ENCODE results near the gene NEK1.

Gene NEK1

DNA sequence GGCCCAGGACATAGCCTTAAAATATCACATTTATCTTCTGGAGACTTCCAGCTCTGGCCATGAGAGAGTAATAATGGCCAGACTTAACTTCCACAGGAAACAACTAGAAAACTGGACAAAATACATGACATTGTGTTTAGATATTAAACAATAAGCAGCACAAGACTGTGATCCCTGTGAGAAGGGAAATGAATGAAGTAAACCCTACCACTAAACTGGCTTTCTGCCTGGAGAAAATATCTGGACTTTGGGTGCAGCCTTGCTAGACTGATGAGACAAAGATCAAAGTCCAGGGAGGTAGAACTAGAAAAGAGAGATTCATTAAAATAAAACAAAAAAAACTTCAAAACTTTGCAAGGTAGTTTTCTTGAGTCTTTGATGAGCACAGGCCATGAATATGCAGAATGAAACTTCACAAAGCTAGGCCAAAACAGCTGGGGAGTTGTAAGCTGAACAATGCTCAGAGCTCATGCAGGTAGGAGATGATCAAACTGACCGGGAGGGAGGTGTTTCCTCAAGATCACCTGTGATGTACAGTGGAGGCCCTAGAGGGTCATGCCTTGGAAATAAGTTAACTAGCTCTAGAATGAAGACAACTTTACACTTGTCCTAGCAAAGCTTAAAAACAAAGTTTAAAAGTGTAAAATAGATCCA, 194.6 kb downstream of the NEK1 start:
- DNase-seq, result no peak

DNA sequence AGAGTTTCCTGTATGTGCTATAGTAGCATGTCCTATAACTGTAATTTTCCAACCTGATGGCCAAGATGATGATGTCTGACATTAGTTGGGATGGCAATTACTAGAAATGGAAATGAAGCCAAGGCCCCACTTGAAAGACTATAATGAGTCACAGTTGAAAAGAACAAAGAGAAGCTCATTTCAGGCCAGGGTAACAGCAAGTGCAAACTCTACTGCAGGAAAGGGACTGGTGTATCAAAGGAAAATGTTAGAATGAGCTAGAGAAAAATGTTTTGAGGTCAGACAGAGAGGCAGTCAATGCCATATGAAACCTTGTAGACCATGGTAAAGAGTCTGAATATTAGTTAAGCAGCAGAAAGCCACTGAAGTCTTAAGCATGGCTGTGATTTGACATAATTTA, 195.4 kb downstream of the NEK1 start:
- peak; percentile 32 for DNase-seq

DNA sequence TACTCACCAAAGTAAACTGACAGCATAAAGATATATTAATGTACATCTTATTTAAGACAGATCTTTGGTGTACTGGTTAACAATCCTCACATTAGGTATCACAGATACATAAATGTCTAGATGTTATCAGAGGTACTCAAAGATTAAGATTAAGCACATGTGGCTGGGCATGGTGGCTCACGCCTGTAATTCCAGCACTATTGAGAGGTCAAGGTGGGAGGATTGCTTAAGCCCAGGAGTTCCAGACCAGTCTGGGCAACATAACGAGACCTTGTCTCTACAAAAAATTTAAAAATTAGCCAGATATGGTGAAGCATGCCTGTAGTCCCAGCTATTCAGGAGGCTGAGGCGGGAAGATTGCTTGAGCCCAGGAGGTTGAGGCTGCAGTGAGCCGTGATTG, 195.9 kb downstream of the NEK1 start:
- DNase-seq, result no peak

DNA sequence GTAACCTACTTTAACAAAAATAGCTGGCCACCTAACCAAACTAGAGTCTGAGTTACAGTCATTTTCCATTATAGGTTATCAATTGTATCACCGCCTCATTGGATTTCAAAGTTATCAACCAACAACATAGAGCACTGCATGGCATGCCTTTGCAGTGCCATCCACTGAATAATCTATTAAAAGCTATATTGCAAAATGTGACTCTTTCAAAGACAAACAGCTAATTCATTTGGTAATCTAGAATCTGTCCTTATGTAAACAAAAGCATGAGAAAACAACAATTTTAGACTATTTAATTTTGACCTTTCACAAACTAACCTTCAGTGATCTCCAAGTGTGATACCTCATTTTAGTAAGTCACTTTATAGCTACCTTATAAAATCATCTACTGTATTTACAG, 197.5 kb downstream of the NEK1 start:
- DNase-seq, result no peak

DNA sequence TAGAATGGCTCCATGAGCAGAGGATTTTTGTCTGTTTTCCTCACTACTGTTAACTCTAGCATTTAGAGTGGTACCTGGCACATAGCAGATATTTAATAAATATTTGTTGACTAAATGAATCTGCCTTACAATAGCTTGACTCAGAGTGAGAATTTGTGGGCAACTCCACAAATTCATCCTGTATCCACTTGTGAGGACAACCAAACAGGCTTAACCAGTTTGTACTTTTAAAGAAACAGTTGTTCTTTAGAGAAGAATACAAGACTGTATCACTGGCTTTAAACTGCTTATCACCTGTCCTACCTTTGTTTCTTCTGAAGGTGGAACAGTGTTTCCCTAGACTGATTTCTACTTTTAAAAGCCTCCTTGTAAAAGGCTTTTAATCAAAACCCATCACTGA, 200.3 kb downstream of the NEK1 start:
- no peak for DNase-seq

DNA sequence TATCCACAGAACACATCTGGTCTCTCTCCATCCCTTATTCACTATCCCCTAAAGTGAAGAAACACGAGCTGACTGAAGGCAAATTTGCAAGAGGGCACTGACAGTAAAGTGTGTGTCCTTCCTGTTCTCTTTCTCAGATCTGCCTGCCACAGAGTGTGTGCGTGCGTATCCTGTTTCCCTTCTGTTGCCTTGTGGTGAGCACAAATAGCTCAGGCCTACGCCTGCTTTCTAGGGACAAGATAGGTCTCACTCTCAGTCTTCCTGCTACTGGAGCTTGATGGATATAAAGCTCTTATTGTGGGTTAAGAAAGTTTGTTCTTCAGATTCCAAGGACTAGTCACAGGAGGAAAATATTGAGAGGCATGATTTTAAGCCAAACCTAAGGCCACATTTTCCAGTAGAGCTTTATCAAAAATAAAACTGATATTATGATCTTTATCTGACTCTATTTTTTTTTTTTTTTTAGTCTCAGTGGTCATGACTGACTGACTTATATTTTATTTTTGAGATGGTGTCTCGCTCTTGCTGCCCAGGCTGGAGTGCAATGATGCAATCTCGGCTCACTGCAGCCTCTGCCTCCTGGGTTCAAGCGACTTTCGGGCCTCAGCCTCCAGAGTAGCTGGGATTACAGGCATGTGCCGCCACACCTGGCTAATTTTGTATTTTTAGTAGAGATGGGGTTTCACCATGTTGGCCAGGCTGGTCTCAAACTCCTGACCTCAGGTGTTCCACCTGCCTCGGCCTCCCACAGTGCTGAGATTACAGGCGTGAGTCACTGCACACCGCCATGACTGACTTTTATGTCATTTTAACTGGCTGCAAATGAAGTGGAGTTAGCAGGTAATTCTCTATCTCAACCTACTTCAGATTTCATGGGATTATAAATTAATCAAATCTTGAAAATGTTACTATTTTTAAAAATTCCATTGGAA, 201.3 kb downstream of the NEK1 start:
- no peak for DNase-seq

DNA sequence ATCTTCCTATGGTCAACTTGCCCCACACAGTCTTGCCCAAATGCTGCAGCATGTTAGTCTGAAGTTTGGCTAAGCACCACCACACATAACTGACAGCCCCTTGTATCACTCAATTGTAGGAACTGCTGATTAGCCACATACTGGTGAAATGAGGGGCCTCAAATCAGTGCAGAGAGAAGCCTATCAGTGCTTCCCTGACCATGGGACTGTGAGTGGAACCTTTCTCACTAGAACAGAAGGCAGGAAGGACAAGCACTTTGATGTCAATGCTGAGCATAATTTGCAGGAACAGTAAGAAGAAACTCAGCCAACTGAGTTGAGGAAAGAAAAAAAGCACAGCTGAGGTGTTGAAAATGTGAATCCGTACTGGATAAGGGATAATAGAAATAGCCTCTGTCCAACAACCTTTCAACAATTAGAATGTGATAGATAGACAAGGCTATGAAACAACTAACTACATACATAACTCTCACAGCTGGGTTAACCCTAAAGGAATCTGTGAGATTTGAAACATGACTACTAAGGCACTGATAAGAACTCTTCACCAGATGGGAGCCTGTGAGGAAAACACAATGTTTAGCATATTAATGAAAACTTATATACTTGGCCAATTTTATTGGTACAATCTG, 205.1 kb downstream of the NEK1 start:
- DNase-seq, result no peak

DNA sequence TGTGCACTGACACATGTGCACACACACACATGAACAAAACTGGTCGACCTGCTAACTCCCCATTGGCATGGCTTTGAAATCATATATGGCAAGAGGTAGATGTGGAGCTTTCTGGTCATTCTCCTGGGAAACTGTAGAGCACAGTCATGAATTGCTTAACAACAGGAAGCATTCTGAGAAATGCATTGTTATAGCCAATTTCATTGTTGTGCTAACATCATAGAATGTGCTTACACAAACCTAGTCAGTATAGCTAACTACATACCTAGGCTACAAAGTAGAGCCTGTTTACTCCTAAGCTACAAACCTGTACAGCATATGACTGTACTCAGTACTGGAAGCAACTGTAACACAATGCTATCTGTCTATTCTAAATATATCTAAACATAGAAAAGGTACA, 207.4 kb downstream of the NEK1 start:
- DNase-seq, result no peak

DNA sequence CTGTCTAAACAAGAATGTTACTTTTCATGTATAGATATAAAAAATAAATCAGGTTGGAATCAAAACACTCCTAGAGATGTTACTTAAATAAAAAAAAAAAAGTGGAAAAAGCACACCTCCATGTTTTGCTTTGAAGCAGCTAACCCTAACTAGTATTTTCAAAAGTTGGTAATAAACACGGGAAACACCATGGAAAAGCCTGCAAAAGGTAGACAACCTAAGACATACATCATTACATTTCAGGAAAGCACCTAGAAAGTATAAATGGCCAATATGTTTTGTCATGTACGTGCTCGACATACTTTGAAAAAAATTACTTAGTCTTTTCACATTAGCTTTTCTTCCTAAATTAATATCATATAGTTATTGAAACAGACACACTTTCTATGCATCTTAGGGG, 211.6 kb downstream of the NEK1 start:
- no peak for DNase-seq

DNA sequence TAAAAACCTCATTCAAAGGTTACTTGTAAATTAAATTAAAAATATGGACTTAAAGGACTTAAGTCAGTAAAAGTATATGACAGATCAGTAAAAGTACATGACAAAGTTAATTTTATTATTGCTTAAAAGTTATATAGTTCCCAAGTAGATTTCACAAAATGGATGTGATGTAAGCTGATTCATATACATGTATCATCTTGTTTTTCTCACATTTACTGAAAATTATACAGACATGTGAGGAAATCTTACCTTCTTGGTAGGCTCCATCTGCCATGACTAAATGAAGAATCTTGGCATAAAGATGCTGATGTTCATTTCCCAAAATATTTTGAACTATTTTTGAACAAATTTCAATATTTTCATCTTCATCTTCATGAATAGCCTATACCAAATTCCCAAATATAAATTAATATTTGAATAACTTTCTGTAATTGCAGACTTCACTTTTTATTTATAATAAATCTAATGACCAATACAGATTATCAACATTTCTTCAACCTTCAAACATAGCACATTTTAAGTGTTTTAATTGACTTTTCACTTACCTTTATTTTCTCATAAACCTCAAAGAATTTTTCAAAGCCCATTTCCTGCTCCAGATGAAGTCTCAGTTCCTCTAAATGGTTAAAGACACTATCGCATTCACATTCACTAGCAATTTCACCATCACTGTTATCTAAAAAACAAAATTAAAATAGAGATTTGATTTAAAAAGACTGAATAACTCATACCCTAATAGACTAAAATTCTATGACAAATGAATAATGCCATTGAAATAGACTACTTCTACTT, 212.2 kb downstream of the NEK1 start:
- no peak for DNase-seq

DNA sequence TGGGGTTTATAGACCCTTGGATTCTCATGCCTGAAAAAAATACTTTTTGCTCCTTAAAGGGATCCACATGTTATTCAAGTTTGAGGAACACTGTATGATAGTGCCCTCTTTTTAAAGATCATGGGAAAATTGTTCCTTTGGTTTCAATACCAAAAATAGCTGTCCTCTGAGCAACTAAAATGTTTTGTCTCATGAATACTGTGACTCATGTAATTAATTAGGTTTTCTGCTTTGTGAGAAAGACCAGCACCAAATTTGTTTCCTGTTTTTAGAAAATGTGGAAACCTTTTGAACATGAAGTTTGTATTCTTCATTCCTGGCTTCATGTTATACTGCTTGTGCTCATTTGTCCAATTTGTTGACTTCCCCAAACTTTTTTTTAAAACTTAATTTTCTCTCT, 214.1 kb downstream of the NEK1 start:
- no peak for DNase-seq

DNA sequence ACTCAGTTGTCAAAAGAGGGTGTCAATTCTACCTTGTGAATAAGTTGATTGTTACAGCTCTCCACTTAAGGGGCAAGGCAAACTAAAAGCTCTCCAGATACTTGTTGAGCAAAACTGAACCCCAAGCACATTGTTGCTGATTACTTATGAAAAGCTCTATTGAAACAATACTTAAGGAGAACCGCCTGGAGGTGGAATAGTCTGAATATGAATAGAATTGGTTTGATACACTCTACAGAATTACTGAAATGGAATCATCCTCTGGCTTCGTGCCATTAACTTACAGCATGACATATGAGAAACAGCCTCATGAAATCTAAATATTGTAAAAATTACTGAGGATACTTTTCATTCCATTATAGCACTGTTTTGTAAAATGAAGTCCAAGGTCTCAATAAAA, 214.6 kb downstream of the NEK1 start:
- no peak for DNase-seq

DNA sequence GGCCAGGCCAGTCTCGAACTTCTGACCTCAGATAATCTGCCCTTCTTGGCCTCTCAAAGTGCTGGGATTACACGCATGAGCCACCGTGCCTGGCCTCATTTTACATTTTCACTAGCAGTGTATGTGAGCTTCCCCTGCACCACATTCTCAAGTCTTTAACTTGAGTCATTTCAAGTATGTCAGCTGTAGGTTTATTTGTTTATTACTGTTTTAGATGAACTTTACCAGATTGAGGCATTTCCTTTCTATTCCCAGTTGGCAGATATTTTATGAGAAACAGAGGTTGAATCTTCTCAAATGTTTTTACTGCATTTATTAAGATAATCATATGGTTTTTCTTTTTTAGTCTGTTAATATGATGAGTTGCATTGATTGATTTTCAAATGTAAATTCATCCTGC, 227.0 kb downstream of the NEK1 start:
- no peak for DNase-seq

DNA sequence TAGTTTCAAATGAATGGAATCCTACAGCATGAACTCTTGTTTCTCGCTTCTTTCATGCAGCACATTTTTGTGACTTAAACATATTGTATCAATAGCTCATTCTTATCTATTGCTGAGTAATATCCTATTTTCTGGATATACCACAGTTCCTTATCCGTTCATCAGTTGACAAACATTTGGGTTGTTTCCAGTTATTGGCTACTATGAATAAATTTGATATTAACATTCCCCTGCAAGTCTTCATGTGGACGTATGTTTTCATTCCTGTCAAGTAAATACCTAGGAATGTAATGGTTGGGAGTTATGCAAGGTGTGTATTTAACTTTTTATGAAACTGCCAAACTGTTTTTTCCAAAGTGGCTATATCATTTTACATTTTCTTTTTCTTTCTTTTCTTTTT, 227.6 kb downstream of the NEK1 start:
- no peak for DNase-seq

DNA sequence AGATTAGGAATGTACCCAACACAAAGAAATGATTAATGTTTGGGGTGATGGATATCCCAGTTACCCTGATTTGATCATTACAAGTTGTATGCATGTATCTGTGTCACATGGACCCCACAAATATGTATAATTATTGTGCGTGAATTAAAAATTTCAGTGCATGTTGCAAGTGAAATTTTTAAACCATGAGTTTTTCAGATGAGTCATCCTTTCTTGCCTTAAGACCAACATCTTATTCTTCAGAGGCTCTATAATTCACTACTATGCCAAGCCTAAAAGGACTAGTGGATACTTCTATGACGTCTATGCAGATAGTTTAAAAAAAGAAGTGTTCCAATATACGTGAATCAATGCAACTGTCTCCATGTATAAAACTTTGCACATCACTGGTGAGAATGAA, 228.7 kb downstream of the NEK1 start:
- DNase-seq, result no peak

DNA sequence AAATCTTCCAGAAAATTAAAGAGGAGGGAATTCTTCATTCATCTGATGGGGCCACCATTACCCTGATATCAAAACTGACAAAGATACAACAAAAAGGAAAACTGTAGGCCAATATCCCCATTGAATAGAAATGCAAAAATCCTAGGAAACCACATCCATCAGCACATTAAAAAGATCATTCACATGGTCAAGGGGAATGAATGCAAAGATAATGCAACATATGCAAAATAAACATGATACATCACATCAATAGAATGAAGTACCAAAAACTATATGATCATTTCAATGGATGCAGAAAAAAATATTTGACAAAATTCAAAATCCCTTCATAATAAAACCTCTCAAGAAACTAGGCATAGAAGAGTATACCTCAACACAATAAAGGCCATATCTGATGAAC, 232.7 kb downstream of the NEK1 start:
- no peak for DNase-seq

DNA sequence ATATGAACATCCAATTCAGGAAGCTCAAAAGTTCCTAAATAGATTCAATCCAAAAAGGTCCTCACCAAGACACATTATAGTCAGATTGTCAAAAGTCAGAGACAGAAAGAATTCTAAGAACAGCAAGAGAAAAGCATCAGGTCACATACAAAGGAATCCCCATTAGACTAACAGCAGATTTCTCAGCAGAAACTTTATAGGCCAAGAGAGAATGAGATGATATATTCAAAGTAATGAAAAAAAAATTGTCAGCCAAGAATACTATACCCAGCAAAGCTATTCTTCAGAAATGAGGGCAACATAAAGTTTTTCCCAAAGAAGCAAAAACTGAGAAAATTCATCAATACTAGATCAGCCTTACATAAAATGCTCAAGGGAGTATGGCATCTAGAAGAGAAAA, 235.0 kb downstream of the NEK1 start:
- no peak for DNase-seq

DNA sequence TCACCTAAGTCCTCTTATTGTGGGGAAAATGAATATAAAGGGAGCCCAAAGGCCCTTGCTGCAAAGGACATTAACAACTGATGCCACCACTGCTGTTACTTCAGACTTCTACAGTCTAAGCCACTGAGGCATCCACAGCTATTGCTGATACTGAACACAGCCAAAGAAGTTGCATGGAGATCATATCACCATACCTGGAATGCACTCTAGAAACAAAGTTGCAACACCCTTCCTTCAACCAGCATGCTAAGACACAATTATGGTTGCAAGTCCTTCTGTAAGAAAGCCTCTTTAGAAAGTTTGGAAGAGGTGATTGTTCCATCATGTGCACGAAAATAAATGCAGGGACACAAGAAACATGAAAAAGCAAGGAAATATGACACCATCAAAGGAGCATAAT, 236.0 kb downstream of the NEK1 start:
- no peak for DNase-seq

DNA sequence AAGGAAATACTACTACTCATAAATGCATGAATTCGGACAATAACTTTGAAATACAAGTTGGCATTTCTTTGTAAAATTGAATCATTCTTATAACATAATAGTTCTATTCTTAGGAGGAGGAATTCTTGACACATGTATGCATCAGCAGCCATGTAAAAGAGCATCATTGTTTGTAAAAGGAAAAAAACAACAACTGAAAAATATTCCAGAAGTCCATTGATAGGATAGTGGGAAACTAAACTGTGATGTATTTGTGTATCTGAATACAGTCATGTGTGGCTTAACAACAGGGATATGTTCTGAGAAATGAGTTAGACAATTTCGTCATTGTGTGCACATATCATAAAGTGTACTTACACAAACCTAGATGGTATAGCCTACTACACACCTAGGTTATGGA, 239.6 kb downstream of the NEK1 start:
- DNase-seq, result no peak

DNA sequence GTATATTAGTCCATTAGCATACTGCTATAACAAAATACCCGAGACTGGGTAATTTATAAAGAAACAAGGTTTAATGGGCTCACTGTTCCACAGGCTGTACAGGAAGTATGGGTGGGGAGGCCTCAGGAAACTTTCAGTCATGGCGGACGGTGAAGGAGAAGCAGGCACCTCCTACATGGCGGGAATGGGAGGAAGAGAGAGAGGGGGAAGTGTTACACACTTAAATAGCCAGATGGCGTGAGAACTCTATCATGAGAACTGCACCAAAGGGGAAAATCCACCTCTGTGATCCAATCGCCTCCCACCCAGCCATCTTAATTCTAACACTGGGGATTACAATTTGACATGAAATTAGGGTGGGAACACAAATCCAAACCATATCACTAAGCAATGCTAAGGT, 242.7 kb downstream of the NEK1 start:
- DNase-seq, result no peak

DNA sequence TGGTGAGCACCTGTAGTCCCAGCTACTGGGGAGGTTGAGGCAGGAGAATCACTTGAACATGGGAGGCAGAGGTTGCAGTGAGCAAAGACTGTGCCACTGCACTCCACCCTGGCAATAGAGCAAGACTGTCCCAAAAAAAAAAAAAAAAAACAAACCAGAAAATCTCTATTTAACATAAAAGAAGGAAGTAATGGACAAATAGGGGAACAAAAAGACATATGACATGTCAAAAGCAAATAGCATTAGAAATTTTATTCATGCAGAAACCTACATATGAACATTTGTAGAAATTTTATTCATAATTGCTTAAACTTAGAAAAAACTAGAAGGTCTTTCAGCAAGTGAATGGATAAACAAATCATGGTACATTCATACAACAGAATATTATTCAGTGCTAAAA, 244.6 kb downstream of the NEK1 start:
- no peak for DNase-seq

DNA sequence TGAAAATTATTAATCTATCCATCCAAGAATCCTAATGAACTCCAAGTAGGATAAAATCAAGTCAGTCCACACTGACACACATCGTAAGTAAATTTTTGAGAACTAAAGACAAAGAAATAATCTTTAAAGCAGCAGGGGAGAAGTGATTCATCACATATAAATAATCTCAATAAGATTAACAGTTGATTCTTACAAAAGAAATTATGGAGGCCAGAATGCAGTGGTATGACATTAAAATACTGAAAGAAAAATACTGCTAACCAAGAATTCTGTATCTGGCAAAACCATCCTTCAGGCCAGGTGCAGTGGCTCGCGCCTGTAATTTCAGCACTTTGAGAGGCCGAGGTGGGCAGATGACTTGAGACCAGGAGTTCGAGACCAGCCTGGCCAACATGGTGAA, 245.6 kb downstream of the NEK1 start:
- DNase-seq, result no peak

DNA sequence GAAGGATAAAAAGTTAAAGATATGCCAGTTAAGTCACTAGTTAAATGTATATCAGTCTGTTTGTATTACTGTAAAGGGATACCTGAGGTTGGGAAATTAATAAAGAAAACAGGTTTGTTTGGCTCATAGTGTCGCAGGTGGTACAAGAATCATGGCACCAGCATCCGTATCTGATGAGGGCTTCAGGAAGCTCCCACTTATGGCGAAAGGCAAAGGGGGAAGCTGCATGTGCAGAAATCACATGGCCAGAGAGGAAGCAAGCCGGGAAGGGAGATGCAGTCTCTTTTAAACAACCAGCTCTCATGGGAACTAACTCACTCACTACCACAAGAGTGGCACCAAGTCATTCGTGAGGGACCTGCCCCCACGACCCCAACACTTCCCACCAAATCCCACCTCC, 249.8 kb downstream of the NEK1 start:
- no peak for DNase-seq
